ENCODE results near the gene GRM2. TPM values are rescaled to one million over a fixed set of nuclear protein-coding genes. Genes with fewer than 3 reads are reported as not detected.

Gene GRM2
- total RNA-seq, 2 donors from 2014 or later: 3.9 to 7.4 TPM

- DNase-seq: no peak
- H3K4me3 Mint-ChIP-seq: no peak overlapping the region
- Histone ChIP-seq H3K9ac (ENCODE audit: extremely low read depth, low read length, poor library complexity, severe bottlenecking) (no peak overlapping the region), H3K4me3 (ENCODE audit: low read length) (no peak overlapping the region), H3K36me3 (ENCODE audit: control insufficient read depth, insufficient read depth, low read length) (peaks cover 76% of the 10 kb centered on the region), H3K27ac (ENCODE audit: low read depth, low read length) (no peak overlapping the region), H3K9me3 (ENCODE audit: control insufficient read depth, low read length) (no peaks in the 10 kb centered on the region), H3K4me1 (ENCODE audit: control insufficient read depth, insufficient read depth, low read length) (no peaks in the 10 kb centered on the region), H3K27me3 (ENCODE audit: control insufficient read depth, insufficient read depth, low read length, poor library complexity, severe bottlenecking) (no peaks in the 10 kb centered on the region)
- H3K9me3 Mint-ChIP-seq: no peaks in the 10 kb centered on the region
- no peak overlapping the region for H3K27ac Mint-ChIP-seq
- H3K27me3 Mint-ChIP-seq (ENCODE audit: insufficient read depth): no peaks in the 10 kb centered on the region
- TF ChIP-seq CTCF (conservative IDR thresholded peaks at IDR 0.05): no peak
- H3K4me1 Mint-ChIP-seq: peaks cover 11% of the 10 kb centered on the region
- H3K36me3 Mint-ChIP-seq (ENCODE audit: low read depth): peaks cover 62% of the 10 kb centered on the region
- 93 to 100% methylated on average over 5 to 14 of the region's 14 CpGs for WGBS, 2 experiments (ENCODE audit: insufficient coverage in 1 of 2, insufficient read length in 1 of 2)
Observed at GRCh38 chr3:51662456-51662855, 44.4 kb upstream of the GRM2 start.

- Histone ChIP-seq H3K36me3 (ENCODE audit: control insufficient read depth, insufficient read depth, low read length) (peaks cover 20% of the 10 kb centered on the region), H3K9me3 (ENCODE audit: control insufficient read depth, low read length) (no peaks in the 10 kb centered on the region), H3K9ac (ENCODE audit: extremely low read depth, low read length, poor library complexity, severe bottlenecking) (no peak overlapping the region), H3K4me1 (ENCODE audit: control insufficient read depth, insufficient read depth, low read length) (no peaks in the 10 kb centered on the region), H3K27me3 (ENCODE audit: control insufficient read depth, insufficient read depth, low read length, poor library complexity, severe bottlenecking) (no peaks in the 10 kb centered on the region), H3K27ac (ENCODE audit: low read depth, low read length) (no peak overlapping the region), H3K4me3 (ENCODE audit: low read length) (no peak overlapping the region)
- DNase-seq: no peak
- H3K36me3 Mint-ChIP-seq (ENCODE audit: low read depth): peaks cover 8% of the 10 kb centered on the region
- H3K4me3 Mint-ChIP-seq: no peak overlapping the region
- H3K9me3 Mint-ChIP-seq: no peaks in the 10 kb centered on the region
- H3K27me3 Mint-ChIP-seq (ENCODE audit: insufficient read depth): no peaks in the 10 kb centered on the region
- H3K4me1 Mint-ChIP-seq: peaks cover 37% of the 10 kb centered on the region
- WGBS, 2 experiments (ENCODE audit: insufficient coverage in 1 of 2, insufficient read length in 1 of 2): 82% methylated on average over 1 of the region's 1 CpG; no CpG with 5 or more reads in 1 of the 2 experiments
- TF ChIP-seq CTCF (conservative IDR thresholded peaks at IDR 0.05): no peak
- peak overlapping the region; percentile 89 for H3K27ac Mint-ChIP-seq
Observed at GRCh38 chr3:51668756-51669155, 38.1 kb upstream of the GRM2 start.

- peaks cover 13% of the 10 kb centered on the region for H3K36me3 ChIP-seq (ENCODE audit: control insufficient read depth, insufficient read depth, low read length)
- no peaks in the 10 kb centered on the region for H3K9me3 ChIP-seq (ENCODE audit: control insufficient read depth, low read length)
- H3K9ac ChIP-seq (ENCODE audit: extremely low read depth, low read length, poor library complexity, severe bottlenecking): no peak overlapping the region
- peak; percentile 98 for TF ChIP-seq CTCF (conservative IDR thresholded peaks at IDR 0.05)
- WGBS, 2 experiments (ENCODE audit: insufficient coverage in 1 of 2, insufficient read length in 1 of 2): 67 to 69% methylated on average over 9 of the region's 9 CpGs
- H3K4me3 Mint-ChIP-seq: peak overlapping the region; percentile 28
- H3K36me3 Mint-ChIP-seq (ENCODE audit: low read depth): peaks cover 5% of the 10 kb centered on the region
- no peak overlapping the region for H3K27ac ChIP-seq (ENCODE audit: low read depth, low read length)
- no peaks in the 10 kb centered on the region for H3K4me1 ChIP-seq (ENCODE audit: control insufficient read depth, insufficient read depth, low read length)
- H3K27me3 ChIP-seq (ENCODE audit: control insufficient read depth, insufficient read depth, low read length, poor library complexity, severe bottlenecking): no peaks in the 10 kb centered on the region
- no peak overlapping the region for H3K4me3 ChIP-seq (ENCODE audit: low read length)
- H3K27me3 Mint-ChIP-seq (ENCODE audit: insufficient read depth): no peaks in the 10 kb centered on the region
- H3K9me3 Mint-ChIP-seq: no peaks in the 10 kb centered on the region
- H3K4me1 Mint-ChIP-seq: peaks cover 37% of the 10 kb centered on the region
- H3K27ac Mint-ChIP-seq: peak overlapping the region; percentile 89
- DNase-seq: peak; percentile 99
Observed at GRCh38 chr3:51669241-51670052, 37.4 kb upstream of the GRM2 start.

Measured in endodermal cell (in vitro differentiated cells).